H9 (cell line): ENCODE data around the gene UBASH3A. TPM values are rescaled to one million over a fixed set of nuclear protein-coding genes. Genes with fewer than 3 reads are reported as not detected.

Experiments
- DNase-seq: peaks from one replicate; pipeline ENCODE4 v3.0.0-alpha.2; 2017
- H2AFZ ChIP-seq: one replicate; pipeline ENCODE4 v1.6.1; 2013; ENCODE audit warnings: mild to moderate bottlenecking, low read length, control low read depth, moderate library complexity
- H2AK5ac ChIP-seq: 2 replicates; pipeline ENCODE4 v1.6.1; 2013; ENCODE audit warnings: low read length, control low read depth, mixed read lengths; ENCODE audit not compliant: insufficient read length
- H2BK120ac ChIP-seq: one replicate; pipeline ENCODE4 v1.6.1; 2013; ENCODE audit warnings: low read depth, mild to moderate bottlenecking, low read length, control low read depth, inconsistent platforms; ENCODE audit not compliant: poor library complexity, severe bottlenecking
- H2BK12ac ChIP-seq: 2 replicates; pipeline ENCODE4 v1.6.1; 2013; ENCODE audit warnings: low read length, control low read depth, mixed read lengths, low read depth; ENCODE audit not compliant: insufficient read length
- H2BK15ac ChIP-seq: 2 replicates; pipeline ENCODE4 v1.6.1; 2013; ENCODE audit warnings: low read depth, low read length, control low read depth
- H2BK20ac ChIP-seq: one replicate; pipeline ENCODE4 v1.6.1; 2013; ENCODE audit warnings: low read depth, mild to moderate bottlenecking, low read length, control low read depth, inconsistent platforms; ENCODE audit not compliant: poor library complexity, severe bottlenecking
- H2BK5ac ChIP-seq: 2 replicates; pipeline ENCODE4 v1.6.1; 2013; ENCODE audit warnings: low read length, control low read depth, mixed read lengths; ENCODE audit not compliant: insufficient read length
- H3K14ac ChIP-seq: 2 replicates; pipeline ENCODE4 v1.6.1; 2013; ENCODE audit warnings: low read length, control low read depth; ENCODE audit not compliant: insufficient read depth
- H3K18ac ChIP-seq: 2 replicates; pipeline ENCODE4 v1.6.1; 2013; ENCODE audit warnings: low read depth, mild to moderate bottlenecking, mixed read lengths, low read length, control low read depth; ENCODE audit not compliant: insufficient read length
- H3K23ac ChIP-seq: 2 replicates; pipeline ENCODE4 v1.6.1; 2013; ENCODE audit warnings: low read length, control low read depth, mixed read lengths, low read depth; ENCODE audit not compliant: insufficient read length
- H3K23me2 ChIP-seq: 2 replicates; pipeline ENCODE4 v1.6.1; 2013; ENCODE audit warnings: low read depth, mild to moderate bottlenecking, mixed read lengths, low read length, control low read depth; ENCODE audit not compliant: insufficient read length, poor library complexity, severe bottlenecking
- H3K27ac ChIP-seq: 2 replicates; pipeline ENCODE4 v1.5.1; 2013; ENCODE audit warnings: low read length, control low read depth, mixed read lengths, low read depth; ENCODE audit not compliant: insufficient read length
- H3K27me3 ChIP-seq: 2 replicates; pipeline ENCODE4 v1.6.1; 2013; ENCODE audit warnings: low read length, control low read depth, inconsistent platforms; ENCODE audit not compliant: insufficient read depth
- H3K4ac ChIP-seq: 2 replicates; pipeline ENCODE4 v1.6.1; 2013; ENCODE audit warnings: low read depth, mild to moderate bottlenecking, control low read depth, inconsistent platforms, low read length, moderate library complexity
- H3K4me1 ChIP-seq: 2 replicates; pipeline ENCODE4 v1.6.1; 2013; ENCODE audit warnings: low read length, control low read depth, inconsistent platforms; ENCODE audit not compliant: insufficient read depth
- H3K4me2 ChIP-seq: 2 replicates; pipeline ENCODE4 v1.6.1; 2013; ENCODE audit warnings: low read length, control low read depth, mixed read lengths; ENCODE audit not compliant: insufficient read length, insufficient read depth
- H3K56ac ChIP-seq: 2 replicates; pipeline ENCODE4 v1.6.1; 2013; ENCODE audit warnings: low read depth, mild to moderate bottlenecking, mixed read lengths, low read length, control low read depth; ENCODE audit not compliant: insufficient read length
- H3K79me1 ChIP-seq: 2 replicates; pipeline ENCODE4 v1.6.1; 2013; ENCODE audit warnings: low read depth, mild to moderate bottlenecking, moderate library complexity, low read length, control low read depth, inconsistent platforms; ENCODE audit not compliant: insufficient read depth, poor library complexity, severe bottlenecking
- H3K79me2 ChIP-seq: 2 replicates; pipeline ENCODE4 v1.6.1; 2013; ENCODE audit warnings: low read length, control low read depth, inconsistent platforms; ENCODE audit not compliant: insufficient read depth
- H3K9ac ChIP-seq: 2 replicates; pipeline ENCODE4 v1.6.1; 2013; ENCODE audit warnings: low read length, control low read depth, mixed read lengths; ENCODE audit not compliant: insufficient read length; ENCODE audit errors: extremely low read depth
- H3K9me3 ChIP-seq: one replicate; pipeline ENCODE4 v1.6.1; 2013; ENCODE audit warnings: low read depth, low read length, inconsistent platforms; ENCODE audit not compliant: control insufficient read depth
- H3T11ph ChIP-seq: one replicate; pipeline ENCODE4 v1.6.1; 2013; ENCODE audit warnings: mild to moderate bottlenecking, low read length, control low read depth, inconsistent platforms
- H4K20me1 ChIP-seq: one replicate; pipeline ENCODE4 v1.6.1; 2013; ENCODE audit not compliant: control insufficient read depth, insufficient read length, insufficient read depth
- H4K5ac ChIP-seq: 2 replicates; pipeline ENCODE4 v1.6.1; 2013; ENCODE audit warnings: low read depth, mild to moderate bottlenecking, mixed read lengths, low read length, control low read depth; ENCODE audit not compliant: insufficient read length
- H4K8ac ChIP-seq: replicated peaks from 2 replicates; pipeline ENCODE4 v1.6.1; 2013; ENCODE audit warnings: low read length, control low read depth, mixed read lengths, low read depth; ENCODE audit not compliant: insufficient read length
- H4K91ac ChIP-seq: 2 replicates; pipeline ENCODE4 v1.6.1; 2013; ENCODE audit warnings: low read depth, mild to moderate bottlenecking, moderate library complexity, mixed read lengths, low read length, control low read depth; ENCODE audit not compliant: insufficient read length
- H3K27ac Mint-ChIP-seq, 3 experiments: 2 replicates in 2 of 3; 3 replicates in 1 of 3; pipeline ENCODE4 v1.8.0; 2020 to 2021; ENCODE audit warnings: mixed read lengths in 3 of 3, mild to moderate bottlenecking in 1 of 3, moderate library complexity in 1 of 3
- H3K27me3 Mint-ChIP-seq: 2 replicates; pipeline ENCODE4 v1.8.0; 2021; ENCODE audit warnings: low read depth, mild to moderate bottlenecking, moderate library complexity, mixed read lengths
- H3K36me3 Mint-ChIP-seq, 3 experiments: 2 replicates in 2 of 3; 3 replicates in 1 of 3; pipeline ENCODE4 v1.8.0; 2020 to 2021; ENCODE audit warnings: low read depth in 3 of 3, mixed read lengths in 3 of 3; ENCODE audit not compliant: insufficient read depth in 1 of 3
- H3K4me1 Mint-ChIP-seq, 2 experiments: 2 replicates each; pipeline ENCODE4 v1.8.0; 2020; ENCODE audit warnings: mixed read lengths in 2 of 2
- H3K4me3 Mint-ChIP-seq, 2 experiments: 2 replicates in 1 of 2; 3 replicates in 1 of 2; pipeline ENCODE4 v1.8.0; 2020 to 2021; ENCODE audit warnings: mild to moderate bottlenecking in 2 of 2, mixed read lengths in 2 of 2, moderate library complexity in 1 of 2
- H3K9me3 Mint-ChIP-seq, 2 experiments: 2 replicates in 1 of 2; 3 replicates in 1 of 2; pipeline ENCODE4 v1.8.0; 2020; ENCODE audit warnings: mild to moderate bottlenecking in 2 of 2, mixed read lengths in 2 of 2, moderate library complexity in 1 of 2
- CTCF ChIP-seq: fragments of 200-600 bp; sonication (generic); conservative IDR thresholded peaks from 3 replicates; pipeline ENCODE4 v1.8.0; 2021; ENCODE audit warnings: antibody characterized with exemption, mild to moderate bottlenecking
- WGBS: extraction: QIAGEN DNeasy Blood & Tissue Kit; methylation state at CpG from one replicate; pipeline ENCODE4 v1.1.7; 2013; ENCODE audit warnings: missing lambda C conversion rate, low lambda C conversion rate, mixed read lengths; ENCODE audit not compliant: insufficient read length; ENCODE audit errors: extremely low coverage; 5-methylcytosine and 5-hydroxymethylcytosine counted together
- total RNA-seq: library from RNA; stranded (reverse); gene quantifications from 2 replicates; pipeline ENCODE4 v1.2.1, GENCODE V29; 2021

The UBASH3A gene
- total RNA-seq, 1 experiment from 2014 or later: not detected

GRCh38 chr21:42375966-42376337, 27.8 kb upstream of the UBASH3A start:
- Mint-ChIP-seq H3K9me3 (no peaks in the 10 kb centered on the region), H3K27me3 (peaks cover 25% of the 10 kb centered on the region), H3K4me1 (peaks cover 6 to 11% of the 10 kb centered on the region in 2 experiments), H3K36me3 (no peaks in the 10 kb centered on the region), H3K27ac (0 out of 7 replicates have a peak overlapping the region, but pooled peaks of 1 of the 3 experiments have one; percentile 44), H3K4me3 (no peak overlapping the region)
- no peaks in the 10 kb centered on the region for H3K9me3 ChIP-seq
- H3K23me2 ChIP-seq: no peaks in the 10 kb centered on the region
- H2BK5ac ChIP-seq: no peak overlapping the region
- H3K79me1 ChIP-seq: no peaks in the 10 kb centered on the region
- H4K20me1 ChIP-seq: no peaks in the 10 kb centered on the region
- no peak for TF ChIP-seq CTCF
- no peak for DNase-seq
- H3K56ac ChIP-seq: no peak overlapping the region
- no peak overlapping the region for H2BK15ac ChIP-seq
- no peak overlapping the region for H2AK5ac ChIP-seq
- no peak overlapping the region for H2AFZ ChIP-seq
- H4K8ac ChIP-seq: no peak overlapping the region
- no peak overlapping the region for H4K5ac ChIP-seq
- no peak overlapping the region for H2BK120ac ChIP-seq
- no peak overlapping the region for H3T11ph ChIP-seq
- H3K79me2 ChIP-seq: no peaks in the 10 kb centered on the region
- no peak overlapping the region for H2BK12ac ChIP-seq
- H3K9ac ChIP-seq: no peak overlapping the region
- H3K27me3 ChIP-seq: no peaks in the 10 kb centered on the region
- H3K23ac ChIP-seq: no peak overlapping the region
- H2BK20ac ChIP-seq: no peak overlapping the region
- H3K4ac ChIP-seq: no peak overlapping the region
- H3K18ac ChIP-seq: no peak overlapping the region
- no CpG with 5 or more reads among the region's 3 CpGs for WGBS
- H4K91ac ChIP-seq: no peak overlapping the region
- no peak overlapping the region for H3K4me2 ChIP-seq
- no peak overlapping the region for H3K14ac ChIP-seq
- no peaks in the 10 kb centered on the region for H3K4me1 ChIP-seq
- H3K27ac ChIP-seq: no peak overlapping the region
